H1 (cell line): ENCODE data around the gene KMT2E. TPM values are rescaled to one million over a fixed set of nuclear protein-coding genes. Genes with fewer than 3 reads are reported as not detected.

Experiments used
- CHD2 ChIP-seq: IDR thresholded peaks from 2 replicates; pipeline ENCODE4 v1.6.1; 2012; ENCODE audit warnings: low read length, improper control_type of control experiment
- KDM5A ChIP-seq: fragments of 200-600 bp; IDR thresholded peaks from 2 replicates; pipeline ENCODE4 v1.7.1; 2012; ENCODE audit warnings: mild to moderate bottlenecking, low read length, inconsistent platforms, mixed read lengths
- NRF1 ChIP-seq: IDR thresholded peaks from 2 replicates; pipeline ENCODE4 v1.6.1; 2011; ENCODE audit warnings: mild to moderate bottlenecking, low read depth, low read length, improper control_type of control experiment
- YY1 ChIP-seq: IDR thresholded peaks from 2 replicates; pipeline ENCODE4 v1.6.1; 2011; ENCODE audit warnings: low read depth, mild to moderate bottlenecking, low read length
- polyA plus RNA-seq, 7 experiments: library from polyadenylated mRNA; depleted of rRNA in 3 of 7; stranded (reverse) in 5 of 7; unstranded in 2 of 7; fragments of >200 nt in 5 of 7; fragments of 200-250 nt in 2 of 7; gene quantifications; 1 replicate in 5 of 7; 2 replicates in 1 of 7; 4 replicates in 1 of 7; pipeline versions ENCODE4 v1.2.1 to v1.2.3, GENCODE V29; 2011 to 2013; ENCODE audit warnings: missing spikeins in 2 of 7, mixed read lengths in 2 of 7
- total RNA-seq: library from RNA; stranded (reverse); fragmentation: NEBNext Ultra II Directional; extraction: Animal tissue kit (Norgen Biotek cat#: 25700); gene quantifications from 2 replicates; pipeline ENCODE4 v1.2.1, GENCODE V29; 2021

Gene KMT2E
- total and polyA plus RNA-seq, 2 of the 8 experiments (the other 6 are each of a cell fraction or from before 2014, with no cell fraction given): 10.9 to 45.0 TPM

DNA sequence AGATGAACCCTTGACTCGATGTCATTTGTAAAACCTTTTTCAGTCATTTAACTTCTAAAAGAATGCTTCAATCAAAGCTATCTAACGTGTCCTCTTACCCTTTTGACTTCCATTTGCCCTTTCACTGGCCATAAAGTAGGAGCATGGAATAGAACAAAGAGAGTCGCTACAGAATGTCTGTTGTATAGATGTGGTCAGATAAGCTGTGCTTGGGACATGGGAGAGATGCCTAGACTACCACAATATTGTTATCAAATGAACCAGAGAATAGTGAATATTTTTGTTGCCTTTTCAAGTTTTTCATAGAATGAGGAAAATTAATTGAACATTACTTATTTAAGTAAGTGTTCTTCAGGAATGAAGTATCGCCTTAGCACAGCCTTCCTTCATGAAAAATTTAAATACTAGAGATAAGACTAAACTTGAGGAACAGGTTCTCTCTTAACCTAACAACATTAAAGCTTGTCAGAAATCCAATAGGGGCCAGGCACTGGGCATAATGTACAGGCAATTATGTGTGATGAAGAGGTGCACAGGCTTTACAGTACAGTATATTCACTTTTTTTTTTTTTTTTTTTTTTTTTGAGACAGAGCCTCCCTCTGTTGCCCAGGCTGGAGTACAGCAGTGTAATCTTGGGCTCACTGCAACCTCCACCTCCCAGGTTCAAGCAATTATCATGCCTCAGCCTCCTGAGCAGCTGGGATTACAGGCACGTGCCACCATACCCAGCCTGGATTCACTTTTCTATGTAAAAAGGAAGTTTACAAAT is 7.5 kb upstream of the KMT2E start (continued):
- TF ChIP-seq CHD2: no peak
- TF ChIP-seq KDM5A: no peak
- no peak for TF ChIP-seq NRF1
- TF ChIP-seq YY1: no peak
- TF ChIP-seq, all 59 proteins: peak for 0
